Activated naive CD8-positive, alpha-beta T cell (primary cell): ENCODE measurements around the gene ACACA.

Experiments used
- H3K27ac Mint-ChIP-seq: one replicate; pipeline ENCODE4 v1.8.0; 2021; ENCODE audit warnings: mixed read lengths
- H3K27me3 Mint-ChIP-seq: one replicate; pipeline ENCODE4 v1.8.0; 2021; ENCODE audit warnings: mixed read lengths
- H3K36me3 Mint-ChIP-seq: one replicate; pipeline ENCODE4 v1.8.0; 2021; ENCODE audit warnings: mixed read lengths
- H3K4me1 Mint-ChIP-seq: one replicate; pipeline ENCODE4 v1.8.0; 2021; ENCODE audit warnings: low read depth, mixed read lengths
- H3K4me3 Mint-ChIP-seq: one replicate; pipeline ENCODE4 v1.8.0; 2021; ENCODE audit warnings: mild to moderate bottlenecking, mixed read lengths
- H3K9me3 Mint-ChIP-seq: one replicate; pipeline ENCODE4 v1.8.0; 2021; ENCODE audit warnings: low read depth, mixed read lengths

The ACACA gene

GRCh38 chr17:37182786-37183465 lies 223.7 kb downstream of the ACACA start:
- H3K27me3 Mint-ChIP-seq: no peaks in the 10 kb centered on the region
- H3K27ac Mint-ChIP-seq: no peak overlapping the region
- no peaks in the 10 kb centered on the region for H3K4me1 Mint-ChIP-seq
- peaks cover 27% of the 10 kb centered on the region for H3K36me3 Mint-ChIP-seq
- no peaks in the 10 kb centered on the region for H3K9me3 Mint-ChIP-seq
- no peak overlapping the region for H3K4me3 Mint-ChIP-seq

- Mint-ChIP-seq H3K9me3 (no peaks in the 10 kb centered on the region), H3K36me3 (peaks cover 29% of the 10 kb centered on the region), H3K27ac (no peak overlapping the region), H3K4me1 (no peaks in the 10 kb centered on the region), H3K27me3 (no peaks in the 10 kb centered on the region), H3K4me3 (no peak overlapping the region)
These were observed 226.3 kb downstream of the ACACA start for GRCh38 chr17:37180376-37180775.

- no peaks in the 10 kb centered on the region for H3K9me3 Mint-ChIP-seq
- H3K4me3 Mint-ChIP-seq: no peak overlapping the region
- H3K27ac Mint-ChIP-seq: no peak overlapping the region
- no peaks in the 10 kb centered on the region for H3K4me1 Mint-ChIP-seq
- H3K27me3 Mint-ChIP-seq: no peaks in the 10 kb centered on the region
- peaks cover 30% of the 10 kb centered on the region for H3K36me3 Mint-ChIP-seq
These were observed 226.7 kb downstream of the ACACA start for GRCh38 chr17:37179893-37180292.

- H3K27me3 Mint-ChIP-seq: no peaks in the 10 kb centered on the region
- no peaks in the 10 kb centered on the region for H3K4me1 Mint-ChIP-seq
- H3K4me3 Mint-ChIP-seq: no peak overlapping the region
- H3K9me3 Mint-ChIP-seq: no peaks in the 10 kb centered on the region
- no peak overlapping the region for H3K27ac Mint-ChIP-seq
- H3K36me3 Mint-ChIP-seq: peaks cover 28% of the 10 kb centered on the region
These were observed 229.3 kb downstream of the ACACA start for GRCh38 chr17:37177254-37177870.

GRCh38 chr17:37176723-37177122 lies 229.9 kb downstream of the ACACA start:
- no peaks in the 10 kb centered on the region for H3K9me3 Mint-ChIP-seq
- no peaks in the 10 kb centered on the region for H3K4me1 Mint-ChIP-seq
- peaks cover 28% of the 10 kb centered on the region for H3K36me3 Mint-ChIP-seq
- no peak overlapping the region for H3K4me3 Mint-ChIP-seq
- H3K27ac Mint-ChIP-seq: no peak overlapping the region
- H3K27me3 Mint-ChIP-seq: no peaks in the 10 kb centered on the region

- Mint-ChIP-seq H3K36me3 (peaks cover 26% of the 10 kb centered on the region), H3K4me1 (no peaks in the 10 kb centered on the region), H3K27ac (no peak overlapping the region), H3K27me3 (no peaks in the 10 kb centered on the region), H3K9me3 (no peaks in the 10 kb centered on the region), H3K4me3 (no peak overlapping the region)
These were observed 232.4 kb downstream of the ACACA start for GRCh38 chr17:37174205-37174604.

- Mint-ChIP-seq H3K4me1 (no peaks in the 10 kb centered on the region), H3K27ac (no peak overlapping the region), H3K9me3 (no peaks in the 10 kb centered on the region), H3K36me3 (peaks cover 10% of the 10 kb centered on the region), H3K4me3 (no peak overlapping the region), H3K27me3 (no peaks in the 10 kb centered on the region)
These were observed 235.7 kb downstream of the ACACA start for GRCh38 chr17:37170881-37171425.

GRCh38 chr17:37168731-37169353 lies 237.8 kb downstream of the ACACA start:
- H3K27ac Mint-ChIP-seq: no peak overlapping the region
- no peak overlapping the region for H3K4me3 Mint-ChIP-seq
- H3K27me3 Mint-ChIP-seq: no peaks in the 10 kb centered on the region
- H3K36me3 Mint-ChIP-seq: peaks cover 5% of the 10 kb centered on the region
- no peaks in the 10 kb centered on the region for H3K9me3 Mint-ChIP-seq
- H3K4me1 Mint-ChIP-seq: no peaks in the 10 kb centered on the region

GRCh38 chr17:37167756-37168155 lies 238.9 kb downstream of the ACACA start:
- Mint-ChIP-seq H3K4me1 (no peaks in the 10 kb centered on the region), H3K4me3 (no peak overlapping the region), H3K27me3 (no peaks in the 10 kb centered on the region), H3K27ac (no peak overlapping the region), H3K36me3 (peaks cover 13% of the 10 kb centered on the region), H3K9me3 (no peaks in the 10 kb centered on the region)

GRCh38 chr17:37164057-37164456 lies 242.6 kb downstream of the ACACA start:
- no peaks in the 10 kb centered on the region for H3K4me1 Mint-ChIP-seq
- H3K36me3 Mint-ChIP-seq: peaks cover 38% of the 10 kb centered on the region
- no peaks in the 10 kb centered on the region for H3K9me3 Mint-ChIP-seq
- no peak overlapping the region for H3K4me3 Mint-ChIP-seq
- H3K27me3 Mint-ChIP-seq: no peaks in the 10 kb centered on the region
- H3K27ac Mint-ChIP-seq: no peak overlapping the region

GRCh38 chr17:37162800-37163199 lies 243.8 kb downstream of the ACACA start:
- H3K4me1 Mint-ChIP-seq: no peaks in the 10 kb centered on the region
- peaks cover 42% of the 10 kb centered on the region for H3K36me3 Mint-ChIP-seq
- no peaks in the 10 kb centered on the region for H3K9me3 Mint-ChIP-seq
- no peak overlapping the region for H3K4me3 Mint-ChIP-seq
- no peak overlapping the region for H3K27ac Mint-ChIP-seq
- H3K27me3 Mint-ChIP-seq: no peaks in the 10 kb centered on the region

- Mint-ChIP-seq H3K36me3 (peaks cover 49% of the 10 kb centered on the region), H3K4me1 (no peaks in the 10 kb centered on the region), H3K27ac (no peak overlapping the region), H3K27me3 (no peaks in the 10 kb centered on the region), H3K9me3 (no peaks in the 10 kb centered on the region), H3K4me3 (no peak overlapping the region)
These were observed 245.7 kb downstream of the ACACA start for GRCh38 chr17:37160944-37161343.

GRCh38 chr17:37158290-37158689 lies 248.3 kb downstream of the ACACA start:
- peaks cover 40% of the 10 kb centered on the region for H3K36me3 Mint-ChIP-seq
- no peak overlapping the region for H3K4me3 Mint-ChIP-seq
- no peak overlapping the region for H3K27ac Mint-ChIP-seq
- H3K4me1 Mint-ChIP-seq: no peaks in the 10 kb centered on the region
- H3K9me3 Mint-ChIP-seq: no peaks in the 10 kb centered on the region
- H3K27me3 Mint-ChIP-seq: no peaks in the 10 kb centered on the region

- Mint-ChIP-seq H3K4me1 (peaks cover 3% of the 10 kb centered on the region), H3K27ac (no peak overlapping the region), H3K9me3 (no peaks in the 10 kb centered on the region), H3K27me3 (no peaks in the 10 kb centered on the region), H3K36me3 (peaks cover 21% of the 10 kb centered on the region), H3K4me3 (no peak overlapping the region)
These were observed 258.5 kb downstream of the ACACA start for GRCh38 chr17:37148156-37148555.

- no peaks in the 10 kb centered on the region for H3K9me3 Mint-ChIP-seq
- H3K4me3 Mint-ChIP-seq: no peak overlapping the region
- no peak overlapping the region for H3K27ac Mint-ChIP-seq
- H3K36me3 Mint-ChIP-seq: peaks cover 21% of the 10 kb centered on the region
- peaks cover 3% of the 10 kb centered on the region for H3K4me1 Mint-ChIP-seq
- H3K27me3 Mint-ChIP-seq: no peaks in the 10 kb centered on the region
These were observed 259.3 kb downstream of the ACACA start for GRCh38 chr17:37147301-37147812.
